K562 (cell line): ENCODE data around the gene MYOM1. TPM values are rescaled to one million over a fixed set of nuclear protein-coding genes. Genes with fewer than 3 reads are reported as not detected.

Experiments used
- ATAC-seq: fragments of 200-7000 bp; cut with Tn5 transposase; 3 replicates; pipeline ENCODE4 v1.9.1; 2020; ENCODE audit warnings: moderate library complexity
- BruUV-seq: library from RNA; stranded (reverse); fragments of 400-500 nt; replicated peaks from 2 replicates; lab custom pipeline; 2021; lab: Mats Ljungman, UMichigan
- CTCF ChIA-PET: fragments of 300-600 bp; formaldehyde crosslinking; extraction: SDS; loops from one replicate; lab custom pipeline; 2021; ENCODE audit warnings: low intra/inter-chr PET ratio; lab: Yijun Ruan, JAX
- POLR2A ChIA-PET: fragments of 300-600, 350-650 bp; sonication (Branson Sonifier 250); formaldehyde crosslinking; extraction: SDS; loops from one replicate; lab custom pipeline; 2021; ENCODE audit warnings: antibody characterized with exemption, inconsistent platforms; lab: Yijun Ruan, JAX
- DNase-seq, 4 experiments: peaks; one replicate each; pipeline versions ENCODE4 v3.0.0 to v3.0.0-alpha.2; 2011 to 2018; ENCODE audit warnings: low spot score in 3 of 4, mixed read lengths in 3 of 4; ENCODE audit errors: extremely low read depth in 1 of 4
- FAIRE-seq: peaks from 2 replicates; lab custom pipeline; 2011; peaks lifted over from hg19 to GRCh38; lab: Jason Lieb, UNC
- H2AFZ ChIP-seq: 2 replicates; pipeline ENCODE4 v1.6.0; 2011; ENCODE audit warnings: low read depth, low read length, control low read depth, inconsistent platforms
- H3K27ac ChIP-seq: fragments of 200-600 bp; 3 replicates; pipeline ENCODE4 v1.8.0; 2011; ENCODE audit warnings: low read depth, mild to moderate bottlenecking, control low read depth, inconsistent platforms, low read length, moderate library complexity, mixed read lengths; ENCODE audit errors: extremely low read depth
- H3K27me3 ChIP-seq, 2 experiments: fragments of 300-600 bp in 1 of 2; 2 replicates in 1 of 2; 3 replicates in 1 of 2; pipeline versions ENCODE4 v1.6.0 to v1.8.0; 2011; ENCODE audit warnings: inconsistent platforms in 2 of 2, low read length in 2 of 2, mild to moderate bottlenecking in 1 of 2, mixed read lengths in 1 of 2, moderate library complexity in 1 of 2; ENCODE audit not compliant: control insufficient read depth in 2 of 2, insufficient read depth in 2 of 2
- H3K36me3 ChIP-seq: fragments of 300-600 bp; 3 replicates; pipeline ENCODE4 v1.8.0; 2011; ENCODE audit warnings: mild to moderate bottlenecking, low read length, inconsistent platforms; ENCODE audit not compliant: control insufficient read depth, insufficient read depth
- H3K4me1 ChIP-seq, 2 experiments: fragments of 200-600 bp in 1 of 2; replicated peaks in 1 of 2; 2 replicates in 1 of 2; 3 replicates in 1 of 2; pipeline versions ENCODE4 v1.5.1 to v1.8.0; 2011; ENCODE audit warnings: inconsistent platforms in 2 of 2, low read length in 2 of 2, mild to moderate bottlenecking in 1 of 2, mixed read lengths in 1 of 2, moderate library complexity in 1 of 2; ENCODE audit not compliant: control insufficient read depth in 2 of 2, insufficient read depth in 2 of 2
- H3K4me2 ChIP-seq: 2 replicates; pipeline ENCODE4 v1.6.1; 2011; ENCODE audit warnings: low read length, control low read depth, inconsistent platforms, mixed read lengths; ENCODE audit not compliant: insufficient read depth
- H3K4me3 ChIP-seq: fragments of 200-600 bp; sonication (generic), shearing (Covaris generic); 2 replicates; pipeline ENCODE4 v1.5.1; 2016; ENCODE audit warnings: control low read depth, inconsistent platforms
- H3K79me2 ChIP-seq: fragments of 200-600 bp; 3 replicates; pipeline ENCODE4 v1.8.0; 2011; ENCODE audit warnings: low read length, inconsistent platforms; ENCODE audit not compliant: control insufficient read depth, insufficient read depth
- H3K9ac ChIP-seq, 2 experiments: 2 replicates each; pipeline versions ENCODE4 v1.6.0 to v1.6.1; 2011; ENCODE audit warnings: low read depth in 2 of 2, low read length in 2 of 2, control low read depth in 1 of 2, inconsistent platforms in 1 of 2, mild to moderate bottlenecking in 1 of 2, mixed read lengths in 1 of 2; ENCODE audit not compliant: insufficient read depth in 1 of 2
- H3K9me1 ChIP-seq: one replicate; pipeline ENCODE4 v1.6.0; 2011; ENCODE audit warnings: inconsistent platforms, mild to moderate bottlenecking, low read length, moderate library complexity; ENCODE audit not compliant: control insufficient read depth, insufficient read depth
- H3K9me3 ChIP-seq: replicated peaks from 2 replicates; pipeline ENCODE4 v1.5.1; 2011; ENCODE audit warnings: low read depth, low read length, inconsistent platforms; ENCODE audit not compliant: control insufficient read depth, insufficient read depth
- H4K20me1 ChIP-seq: replicated peaks from 2 replicates; pipeline ENCODE4 v1.6.1; 2011; ENCODE audit warnings: low read length, inconsistent platforms, mixed read lengths; ENCODE audit not compliant: control insufficient read depth, insufficient read depth
- ELF4 ChIP-seq: fragments of 450-650 bp; formaldehyde crosslinking; IDR thresholded peaks from 2 replicates; pipeline ENCODE4 v1.4.0; 2022; ENCODE audit warnings: missing genetic modification characterization
- ESRRB ChIP-seq: fragments of 250-450 bp; sonication (Bioruptor Pico); IDR thresholded peaks from 2 replicates; pipeline ENCODE4 v1.5.0; 2020; ENCODE audit warnings: mild to moderate bottlenecking, moderate library complexity, borderline replicate concordance
- MAZ ChIP-seq, 2 experiments: fragments of 450-650 bp in 1 of 2; sonication (generic) in 1 of 2; formaldehyde crosslinking; IDR thresholded peaks in 1 of 2; conservative IDR thresholded peaks in 1 of 2; 2 replicates each; pipeline versions ENCODE4 v1.4.0 to v1.5.0; 2020; ENCODE audit warnings: mild to moderate bottlenecking in 1 of 2, missing genetic modification reagents in 1 of 2
- MYNN ChIP-seq, 2 experiments: sonication (generic); formaldehyde crosslinking in 1 of 2; IDR thresholded peaks; 2 replicates each; pipeline versions ENCODE4 v1.5.0 to v1.6.1; 2016 to 2020; ENCODE audit warnings: antibody characterized with exemption in 1 of 2, missing genetic modification reagents in 1 of 2
- POLR2A ChIP-seq: fragments of 450-650 bp; conservative IDR thresholded peaks from 2 replicates; pipeline ENCODE4 v1.6.1; 2016
- POLR2AphosphoS2 ChIP-seq: IDR thresholded peaks from 2 replicates; pipeline ENCODE4 v1.6.1; 2012; ENCODE audit warnings: low read length, improper control_type of control experiment
- POLR2AphosphoS5 ChIP-seq: IDR thresholded peaks from 2 replicates; pipeline ENCODE4 v1.6.1; 2011; ENCODE audit warnings: mild to moderate bottlenecking, low read depth, low read length, moderate library complexity; ENCODE audit not compliant: control insufficient read depth, insufficient read depth
- POLR2B ChIP-seq: fragments of 450-650 bp; IDR thresholded peaks from 2 replicates; pipeline ENCODE4 v1.6.1; 2018; ENCODE audit warnings: low read depth; ENCODE audit not compliant: partially characterized antibody
- POLR2G ChIP-seq: fragments of 200-400 bp; formaldehyde crosslinking; IDR thresholded peaks from 2 replicates; pipeline ENCODE4 v1.6.1; 2017; ENCODE audit warnings: low read depth, mild to moderate bottlenecking, antibody characterized with exemption, low read length, moderate library complexity
- PRMT5 ChIP-seq: sonication (generic); formaldehyde crosslinking; IDR thresholded peaks from 2 replicates; pipeline ENCODE4 v1.5.0; 2020; ENCODE audit warnings: missing genetic modification reagents
- SUPT5H ChIP-seq: fragments of 450-650 bp; IDR thresholded peaks from 2 replicates; pipeline ENCODE4 v1.6.1; 2016
- ZNF253 ChIP-seq: fragments of 250-450 bp; sonication (Bioruptor Pico); conservative IDR thresholded peaks from 2 replicates; pipeline ENCODE4 v1.6.1; 2021; ENCODE audit warnings: mild to moderate bottlenecking
- ZNF316 ChIP-seq: fragments of 450-650 bp; IDR thresholded peaks from 2 replicates; pipeline ENCODE4 v1.6.1; 2016
- ZNF551 ChIP-seq: fragments of 250-450 bp; sonication (Bioruptor Pico); IDR thresholded peaks from 2 replicates; pipeline ENCODE4 v1.5.0; 2021; ENCODE audit warnings: mild to moderate bottlenecking, moderate library complexity
- ZNF668 ChIP-seq: fragments of 250-450 bp; sonication (Bioruptor Pico); IDR thresholded peaks from 2 replicates; pipeline ENCODE4 v1.8.0; 2022; ENCODE audit warnings: mild to moderate bottlenecking, inconsistent platforms
- WGBS: fragments of 100-300 bp; shearing (Covaris generic); methylation state at CpG from one replicate; pipeline ENCODE4 v1.1.6; 2016; ENCODE audit warnings: low coverage, mixed read lengths; ENCODE audit not compliant: insufficient coverage; ENCODE audit errors: missing lambda C conversion rate; 5-methylcytosine and 5-hydroxymethylcytosine counted together
- in situ Hi-C: fragments of 300-500 bp; cut with MboI; formaldehyde crosslinking; loops from 4 replicates; pipeline ENCODE4 v1.15.0; 2018; ENCODE audit warnings: inconsistent platforms, mixed read lengths
- intact Hi-C: fragments of 100-400 bp; cut with micrococcal nuclease; formaldehyde crosslinking; loops from 2 replicates; pipeline ENCODE4 v1.14.2; 2022
- polyA plus RNA-seq, 8 experiments: library from polyadenylated mRNA; depleted of rRNA in 4 of 8; stranded (reverse) in 5 of 8; unstranded in 3 of 8; fragments of >200 nt; fragmentation: Nextera tagmentation in 2 of 8; fragmentation: Illumina TruSeq in 1 of 8; extraction: Ambion mirVana in 2 of 8; extraction: Trizol in 1 of 8; gene quantifications; 2 replicates each; pipeline versions ENCODE4 v1.2.1 to v1.2.3, GENCODE V29; 2011 to 2014; ENCODE audit warnings: inconsistent platforms in 1 of 8, missing spikeins in 1 of 8
- total RNA-seq, 7 experiments: library from RNA; depleted of rRNA in 6 of 7; stranded (reverse); fragments of >200 nt in 6 of 7; fragmentation: Illumina TruSeq in 2 of 7; extraction: Trizol in 2 of 7; gene quantifications; 2 replicates each; pipeline versions ENCODE4 v1.2.1 to v1.2.3, GENCODE V29; 2011 to 2021; ENCODE audit warnings: low replicate concordance in 1 of 7
- TF ChIP-seq, protein P1 (sequence below): fragments of 450-650 bp; IDR thresholded peaks from 2 replicates; pipeline ENCODE4 v1.6.1; 2017; ENCODE audit warnings: antibody characterized with exemption, mild to moderate bottlenecking

MYOM1 gene
- total and polyA plus RNA-seq, 9 of the 15 experiments (the other 6 are each of a cell fraction or from before 2014, with no cell fraction given), result 0.01 to 0.62 (median 0.25) TPM

DNA sequence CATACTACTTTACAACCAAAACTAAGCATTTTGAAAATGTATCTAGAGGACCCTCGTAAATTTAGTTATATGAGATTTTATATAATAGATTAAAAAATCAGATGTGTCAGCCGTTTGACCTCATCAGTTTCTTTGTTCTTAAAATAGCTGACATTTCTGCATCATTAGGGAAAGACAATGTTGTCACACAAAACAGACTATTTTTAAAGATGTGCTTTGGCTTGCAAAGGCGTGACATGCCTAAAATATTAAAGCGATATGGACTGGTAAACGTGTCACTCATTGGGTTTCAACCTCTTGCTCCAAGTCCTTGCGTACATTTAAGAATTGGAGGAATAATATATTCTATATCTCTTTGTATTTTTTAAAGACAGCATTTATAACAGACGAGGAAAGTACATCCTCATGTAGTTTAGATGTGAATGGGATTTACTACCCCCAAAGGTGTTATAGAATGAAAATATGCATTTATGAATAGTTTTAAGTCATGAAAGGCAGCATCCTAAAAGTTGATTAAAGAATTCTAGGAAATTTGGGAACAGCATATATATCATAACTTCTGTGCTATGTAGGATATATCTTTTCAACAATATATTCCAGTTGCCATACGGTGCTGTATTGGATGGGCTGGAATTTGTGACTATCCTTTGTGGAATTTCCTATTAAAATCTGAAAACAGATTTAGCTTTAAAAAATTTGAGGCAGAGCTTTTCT lies 31.6 kb upstream of the MYOM1 start:
- intact Hi-C loops, result no loop called here
- Histone ChIP-seq H3K4me2 (no peak overlapping the region), H3K9me3 (no peaks in the 10 kb centered on the region), H3K9ac (peak overlapping the region in 1 of 2 experiments; percentile 11; a peak in 1 of 4 replicates), H3K9me1 (no peaks in the 10 kb centered on the region)
- BruUV-seq, result no TSS peak
- POLR2A ChIA-PET, result interaction anchor here (0.5 to 3.2 kb wide), 7 partner anchors 9 to 356 kb away, joined by 3 to 26 read pairs (median 3); partner anchors contain the start of gene MYL12B
- FAIRE-seq, result no peak
- in situ Hi-C loops, result no loop called here
- TF ChIP-seq POLR2A (peak; percentile 68), POLR2G (0 out of 2 replicates have a peak, but pooled peaks have one; percentile 33), ZNF316 (peak; percentile 14; the same call in 1 of the 2 replicates), MYNN (IDR thresholded peaks at IDR 0.05) (0 out of 2 replicates have a peak, but pooled peaks have one; percentile 53), MYNN (CRISPR knock-in tag; IDR thresholded peaks at IDR 0.05) (no peak), POLR2AphosphoS2 (peak; percentile 19; the same call in 1 of the 2 replicates), MAZ (CRISPR knock-in tag; conservative IDR thresholded peaks at IDR 0.05 in 1 of 2, IDR thresholded peaks at IDR 0.05 in 1 of 2) (0 out of 4 replicates have a peak, but pooled peaks of 1 of the 2 experiments have one; percentile 20), ZNF253 (CRISPR knock-in tag) (0 out of 2 replicates have a peak, but pooled peaks have one; percentile 4), SUPT5H (peak; percentile 55), ZNF551 (CRISPR knock-in tag) (peak; percentile 49; the same call in 1 of the 2 replicates), ESRRB (CRISPR knock-in tag) (peak; percentile 30; the same call in 1 of the 2 replicates), ELF4 (CRISPR knock-in tag) (0 out of 2 replicates have a peak, but pooled peaks have one; percentile 16), PRMT5 (CRISPR knock-in tag) (no peak), POLR2AphosphoS5 (peak; percentile 37), POLR2B (peak; percentile 3), ZNF668 (CRISPR knock-in tag) (no peak)
- TF ChIP-seq, protein P1, sequence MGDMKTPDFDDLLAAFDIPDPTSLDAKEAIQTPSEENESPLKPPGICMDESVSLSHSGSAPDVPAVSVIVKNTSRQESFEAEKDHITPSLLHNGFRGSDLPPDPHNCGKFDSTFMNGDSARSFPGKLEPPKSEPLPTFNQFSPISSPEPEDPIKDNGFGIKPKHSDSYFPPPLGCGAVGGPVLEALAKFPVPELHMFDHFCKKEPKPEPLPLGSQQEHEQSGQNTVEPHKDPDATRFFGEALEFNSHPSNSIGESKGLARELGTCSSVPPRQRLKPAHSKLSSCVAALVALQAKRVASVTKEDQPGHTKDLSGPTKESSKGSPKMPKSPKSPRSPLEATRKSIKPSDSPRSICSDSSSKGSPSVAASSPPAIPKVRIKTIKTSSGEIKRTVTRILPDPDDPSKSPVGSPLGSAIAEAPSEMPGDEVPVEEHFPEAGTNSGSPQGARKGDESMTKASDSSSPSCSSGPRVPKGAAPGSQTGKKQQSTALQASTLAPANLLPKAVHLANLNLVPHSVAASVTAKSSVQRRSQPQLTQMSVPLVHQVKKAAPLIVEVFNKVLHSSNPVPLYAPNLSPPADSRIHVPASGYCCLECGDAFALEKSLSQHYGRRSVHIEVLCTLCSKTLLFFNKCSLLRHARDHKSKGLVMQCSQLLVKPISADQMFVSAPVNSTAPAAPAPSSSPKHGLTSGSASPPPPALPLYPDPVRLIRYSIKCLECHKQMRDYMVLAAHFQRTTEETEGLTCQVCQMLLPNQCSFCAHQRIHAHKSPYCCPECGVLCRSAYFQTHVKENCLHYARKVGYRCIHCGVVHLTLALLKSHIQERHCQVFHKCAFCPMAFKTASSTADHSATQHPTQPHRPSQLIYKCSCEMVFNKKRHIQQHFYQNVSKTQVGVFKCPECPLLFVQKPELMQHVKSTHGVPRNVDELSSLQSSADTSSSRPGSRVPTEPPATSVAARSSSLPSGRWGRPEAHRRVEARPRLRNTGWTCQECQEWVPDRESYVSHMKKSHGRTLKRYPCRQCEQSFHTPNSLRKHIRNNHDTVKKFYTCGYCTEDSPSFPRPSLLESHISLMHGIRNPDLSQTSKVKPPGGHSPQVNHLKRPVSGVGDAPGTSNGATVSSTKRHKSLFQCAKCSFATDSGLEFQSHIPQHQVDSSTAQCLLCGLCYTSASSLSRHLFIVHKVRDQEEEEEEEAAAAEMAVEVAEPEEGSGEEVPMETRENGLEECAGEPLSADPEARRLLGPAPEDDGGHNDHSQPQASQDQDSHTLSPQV, result no peak
- TF ChIP-seq, all 486 proteins: peak for 13
- peaks cover 14% of the 10 kb centered on the region; the same call in 1 of the 2 replicates for H4K20me1 ChIP-seq
- peaks cover 0 to 9% of the 10 kb centered on the region in 2 experiments; a peak in 2 of 5 replicates for H3K4me1 ChIP-seq
- no peak overlapping the region for H2AFZ ChIP-seq
- DNase-seq (no peak), ATAC-seq (no peak)
- CTCF ChIA-PET, result interaction anchor here (0.7 kb wide), 1 partner anchor 449 kb away, joined by 7 read pairs; no protein-coding TSS in a partner anchor
- H3K79me2 ChIP-seq, result peaks cover 69% of the 10 kb centered on the region
- peaks cover 77% of the 10 kb centered on the region for H3K36me3 ChIP-seq
- H3K27ac ChIP-seq, result no peak overlapping the region
- H3K27me3 ChIP-seq, result no peaks in the 10 kb centered on the region
- 73% methylated on average over 8 of the region's 8 CpGs for WGBS
- H3K4me3 ChIP-seq, result no peak overlapping the region
